GM03348 (cell line): ENCODE results near the gene UBE2QL1.

ENCODE experiments used
- DNase-seq: peaks from one replicate; pipeline ENCODE4 v3.0.0; 2012; ENCODE audit warnings: low spot score

Gene UBE2QL1

DNA sequence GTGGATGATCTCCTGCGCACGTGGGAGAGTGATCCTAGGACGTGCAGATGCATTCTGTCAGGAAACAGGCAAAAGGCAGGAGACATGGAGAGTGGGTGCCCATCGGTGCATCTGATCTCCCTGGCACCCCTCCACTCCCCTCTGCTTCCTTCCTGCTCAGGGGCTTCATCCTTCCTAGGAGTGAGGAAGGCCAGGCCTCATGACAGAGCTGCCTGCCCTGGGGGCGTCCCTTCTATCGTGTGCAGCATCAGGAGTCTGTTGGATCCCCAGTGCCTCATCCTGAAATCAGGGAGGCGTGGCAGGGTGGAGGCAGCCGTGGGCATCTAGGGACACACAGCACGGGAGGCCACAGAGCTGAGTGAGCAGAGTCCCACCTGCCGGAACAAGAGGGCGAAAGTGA lies 30.1 kb downstream of the UBE2QL1 start:
- no peak for DNase-seq

DNA sequence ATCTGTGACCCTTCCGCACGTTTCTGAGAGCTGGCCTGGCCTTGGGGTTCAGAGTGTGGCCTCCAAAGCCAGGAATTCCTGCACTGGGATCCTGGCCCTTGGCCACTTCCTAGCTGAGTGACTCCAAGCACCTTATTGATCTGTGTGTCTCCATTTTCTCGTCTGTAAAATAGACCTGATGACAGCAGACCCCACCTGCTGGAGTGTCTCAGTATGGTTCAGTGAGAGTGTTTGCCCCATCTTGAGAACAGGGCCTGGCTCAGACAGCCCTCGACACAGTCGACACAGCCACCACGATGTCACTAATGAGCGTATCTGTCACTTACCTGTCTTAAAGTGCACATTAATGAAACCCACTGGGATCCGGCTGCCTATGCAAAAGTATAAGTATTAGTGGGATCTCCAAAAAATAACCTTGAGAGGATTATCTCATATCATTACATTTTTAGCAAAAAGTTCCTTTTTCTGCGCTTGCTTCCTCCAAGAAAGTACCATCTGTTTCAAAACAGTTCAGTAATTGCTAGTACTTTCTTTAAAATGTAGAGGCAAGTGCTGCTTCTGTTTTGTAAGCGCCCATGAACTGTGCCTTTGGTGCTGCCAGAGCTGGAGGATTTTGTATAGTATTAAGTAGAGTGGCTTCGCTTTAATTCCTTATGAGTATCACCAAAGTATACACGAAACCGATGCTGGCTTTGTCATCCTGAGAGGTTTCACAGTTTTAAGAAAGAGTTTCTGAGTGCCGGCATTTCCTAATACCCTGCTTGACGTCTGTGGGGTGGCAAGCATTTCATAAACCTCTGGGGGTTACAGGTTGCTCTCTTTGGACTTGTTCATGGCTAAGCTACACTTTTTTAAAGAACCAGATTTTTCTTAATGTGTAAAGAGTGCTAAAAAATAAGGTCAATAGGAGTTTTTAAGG lies 31.7 kb downstream of the UBE2QL1 start:
- no peak for DNase-seq

DNA sequence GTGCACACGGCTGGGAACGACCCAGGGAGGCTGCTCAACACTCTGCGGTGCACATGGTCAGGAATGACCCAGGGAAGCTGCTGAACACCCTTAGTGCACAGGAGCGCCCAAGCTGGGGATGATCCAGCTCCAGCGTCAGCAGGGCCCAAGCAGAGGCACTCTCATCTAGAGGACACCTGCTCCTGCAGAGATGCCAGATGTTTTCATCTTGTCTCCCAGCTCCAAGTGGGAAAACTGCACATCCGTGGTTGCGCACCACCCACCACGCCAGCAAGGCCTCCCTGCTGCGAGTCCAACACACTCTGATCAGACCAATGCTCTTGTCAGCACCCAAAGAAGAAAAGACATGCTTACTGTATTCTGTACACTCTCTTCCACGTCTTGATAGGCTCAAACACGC lies 34.1 kb downstream of the UBE2QL1 start:
- no peak for DNase-seq

DNA sequence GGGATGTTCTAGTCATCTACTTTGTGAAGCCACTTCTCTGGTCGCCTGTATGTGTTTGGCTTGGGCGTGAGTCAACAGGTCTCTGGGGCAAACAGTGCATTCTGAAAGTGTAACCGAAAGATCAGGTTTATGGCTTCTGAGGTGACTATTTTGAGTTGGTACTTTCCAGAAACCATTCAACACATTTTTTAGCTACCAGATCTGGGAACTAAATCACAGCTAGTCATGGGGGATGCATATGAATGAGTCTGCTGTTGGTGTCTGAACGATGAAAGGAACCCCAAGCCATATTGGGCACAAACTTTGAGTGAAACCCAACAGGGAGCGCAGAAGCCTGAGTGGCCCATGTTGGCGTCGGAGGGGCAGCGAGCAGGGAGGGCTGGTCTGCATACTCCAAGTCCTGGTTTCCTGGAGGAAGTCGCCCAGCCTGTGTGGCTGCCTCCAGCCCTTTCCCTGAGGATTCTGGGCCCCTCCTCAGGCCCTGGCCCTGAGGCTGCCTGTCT lies 35.3 kb downstream of the UBE2QL1 start:
- no peak for DNase-seq

DNA sequence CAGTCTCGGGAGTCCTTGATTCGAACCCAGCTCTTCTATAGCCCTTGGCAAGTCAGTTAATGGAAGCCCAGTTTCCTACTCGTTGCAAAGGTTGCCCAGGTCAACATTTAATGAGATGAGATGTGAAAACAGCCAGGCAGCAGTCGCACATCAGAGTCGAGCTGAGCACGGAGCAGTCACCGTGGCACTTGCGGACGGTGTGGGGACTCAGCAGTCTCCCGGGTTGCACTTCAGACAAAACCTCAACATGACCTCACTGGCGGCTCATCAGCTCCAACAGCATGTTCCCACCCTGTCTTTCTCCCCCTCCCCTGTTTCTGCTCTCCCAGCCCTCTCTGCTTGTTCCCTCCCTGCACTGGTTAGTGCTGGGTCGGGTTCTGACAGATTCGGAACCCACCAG lies 35.8 kb downstream of the UBE2QL1 start:
- no peak for DNase-seq

DNA sequence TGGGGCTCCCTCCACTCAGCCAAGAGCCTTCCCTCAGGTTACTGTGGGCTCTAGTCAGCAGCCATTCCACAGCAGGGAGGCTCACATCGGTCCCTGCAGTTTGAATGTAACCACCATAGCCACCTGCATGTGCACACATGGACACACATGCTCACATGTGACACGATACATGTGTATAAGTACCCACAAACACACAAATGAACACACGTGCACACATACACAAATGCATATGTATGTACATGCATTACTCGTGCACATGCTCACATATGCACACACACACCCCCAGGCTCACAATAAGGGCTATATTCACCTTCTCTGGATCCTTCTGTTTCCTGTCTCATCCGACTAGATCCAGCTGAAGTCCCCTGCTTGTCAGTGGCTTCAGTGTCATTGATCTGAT lies 36.2 kb downstream of the UBE2QL1 start:
- no peak for DNase-seq

DNA sequence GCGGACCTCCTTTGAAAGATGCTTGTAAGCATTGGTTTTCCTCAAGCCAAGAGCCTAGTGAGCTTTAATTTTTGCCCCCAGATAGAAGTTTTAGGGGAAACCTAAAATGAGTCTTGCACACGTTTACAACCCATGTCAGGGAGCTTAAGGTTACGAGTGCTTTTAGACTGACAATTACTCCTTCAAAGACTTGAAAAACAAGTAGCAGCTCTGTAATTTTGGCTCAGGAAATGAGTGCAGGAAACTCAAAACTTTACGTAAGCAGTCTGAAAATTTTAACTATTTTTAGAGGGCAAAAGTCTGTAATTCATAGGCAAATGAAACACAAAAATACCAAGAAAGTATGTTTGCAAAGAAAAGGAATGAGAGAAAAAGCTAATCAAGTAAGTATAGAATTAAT lies 36.8 kb downstream of the UBE2QL1 start:
- DNase-seq: no peak

DNA sequence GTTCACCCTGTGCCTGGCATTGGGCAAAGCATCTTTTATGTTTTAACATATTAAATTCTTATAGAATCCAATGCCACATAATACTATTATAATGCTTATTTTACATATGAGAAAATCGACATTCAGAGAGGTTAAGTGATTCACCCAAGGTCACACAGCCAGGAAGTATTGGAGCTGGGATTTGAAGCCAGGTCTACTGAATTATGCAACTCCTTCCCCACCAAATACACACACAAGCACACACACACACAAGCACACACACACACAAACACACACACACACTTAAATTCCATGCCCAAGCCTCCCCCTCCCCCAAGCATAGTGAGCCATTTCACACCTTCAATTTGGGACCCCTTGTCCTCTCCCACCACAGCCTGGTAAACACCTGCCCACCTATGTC lies 37.4 kb downstream of the UBE2QL1 start:
- no peak for DNase-seq

DNA sequence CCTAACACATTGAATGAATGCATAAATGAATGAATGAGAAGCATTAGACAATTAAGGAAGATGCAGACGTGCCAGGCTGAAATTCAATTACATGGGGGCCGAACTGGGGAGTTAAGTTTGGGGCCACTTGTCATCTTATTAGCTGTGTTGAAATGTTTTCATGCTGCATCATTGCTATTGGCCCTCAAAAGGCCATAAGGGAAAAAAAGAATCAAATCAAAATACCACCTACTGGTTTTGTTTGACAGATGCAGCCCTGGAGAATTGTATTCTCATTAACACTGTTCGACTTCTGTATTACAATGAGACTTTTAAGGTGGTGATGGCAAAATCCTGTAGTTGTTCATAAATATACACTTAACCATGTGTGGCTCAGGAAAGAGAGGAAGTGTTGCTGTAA lies 38.4 kb downstream of the UBE2QL1 start:
- no peak for DNase-seq

DNA sequence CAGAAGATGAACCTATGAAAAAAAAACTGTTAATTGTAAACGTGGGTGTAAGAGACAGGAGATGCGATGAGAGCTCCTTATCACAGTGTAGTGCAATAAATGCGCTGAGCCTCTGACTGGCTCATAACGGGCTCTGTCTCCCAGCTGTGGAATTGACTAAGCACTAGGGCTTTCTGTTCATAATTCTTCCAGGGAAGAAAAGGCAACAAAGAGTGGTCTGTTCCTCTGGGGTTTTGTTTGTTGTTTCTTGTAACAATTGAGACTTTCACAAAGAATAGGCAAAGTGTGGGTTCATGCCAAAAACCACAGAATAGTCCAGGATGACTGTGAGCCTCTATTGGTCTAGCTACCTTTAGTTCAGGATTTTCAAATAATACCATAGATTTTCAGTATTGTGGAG lies 39.4 kb downstream of the UBE2QL1 start:
- DNase-seq: no peak

DNA sequence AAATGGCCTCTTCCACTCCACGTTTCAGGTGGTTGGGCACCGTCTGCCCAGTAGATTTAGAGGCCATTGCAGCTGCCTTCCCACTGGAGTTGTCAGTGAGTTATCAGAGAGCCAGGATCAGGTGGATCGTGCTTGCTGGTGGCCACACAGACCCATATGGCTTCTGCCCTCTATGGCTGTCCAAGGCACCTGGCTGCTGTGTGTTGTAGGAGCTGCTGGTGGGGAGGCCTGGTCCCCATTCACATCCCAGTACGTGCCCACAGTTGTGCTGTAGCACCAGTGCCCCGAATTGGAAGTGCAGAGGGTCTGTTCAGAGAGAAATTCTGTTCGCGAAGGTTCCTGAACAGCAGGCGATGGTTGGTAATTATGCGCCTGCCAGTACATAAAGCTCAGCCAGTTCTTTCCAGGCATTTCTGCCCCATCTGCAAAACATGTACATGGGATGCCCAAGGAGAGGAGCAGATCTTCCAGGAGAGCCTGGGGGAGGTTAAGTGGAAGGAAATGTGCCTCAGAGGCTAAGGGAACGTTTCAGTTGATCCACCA lies 41.1 kb downstream of the UBE2QL1 start:
- DNase-seq: no peak

DNA sequence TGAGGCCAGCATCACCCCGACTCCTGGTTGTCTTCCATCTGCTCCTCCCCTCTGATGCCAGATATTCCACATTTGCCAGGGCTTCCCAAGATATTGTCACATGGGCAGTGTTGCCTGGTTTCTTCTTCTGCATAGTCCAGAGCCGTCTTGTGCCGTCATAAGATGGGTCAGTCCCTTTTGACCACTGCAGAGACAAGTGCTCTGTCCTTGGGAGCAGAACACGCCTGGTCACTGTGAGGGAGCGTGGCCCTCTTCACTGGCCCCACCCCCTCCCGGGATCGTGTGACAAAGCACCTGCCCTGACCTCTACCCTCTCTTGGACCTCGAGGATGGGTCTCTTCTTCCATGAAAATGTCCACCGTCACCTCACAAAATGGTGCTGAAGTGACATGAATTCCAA lies 41.6 kb downstream of the UBE2QL1 start:
- DNase-seq: no peak

DNA sequence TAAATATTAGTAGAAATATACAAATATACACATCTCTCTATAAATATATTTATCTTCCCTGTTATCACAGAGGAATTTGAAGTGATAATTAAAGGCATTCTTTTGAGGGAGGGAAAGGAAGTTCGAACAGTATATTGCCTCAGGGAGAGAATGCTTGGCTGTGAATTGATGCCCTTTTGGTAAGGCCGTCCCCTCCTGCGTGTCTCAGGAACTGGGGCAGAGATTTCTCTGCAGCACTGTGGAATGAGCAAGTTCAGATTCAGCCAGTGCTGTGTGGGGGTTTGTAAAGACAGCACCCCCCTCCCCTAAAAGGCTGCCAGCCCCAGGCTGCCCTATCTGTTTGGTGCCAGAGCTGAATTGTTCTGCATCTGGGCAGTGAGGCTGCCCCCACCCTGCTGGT lies 42.0 kb downstream of the UBE2QL1 start:
- DNase-seq: no peak

DNA sequence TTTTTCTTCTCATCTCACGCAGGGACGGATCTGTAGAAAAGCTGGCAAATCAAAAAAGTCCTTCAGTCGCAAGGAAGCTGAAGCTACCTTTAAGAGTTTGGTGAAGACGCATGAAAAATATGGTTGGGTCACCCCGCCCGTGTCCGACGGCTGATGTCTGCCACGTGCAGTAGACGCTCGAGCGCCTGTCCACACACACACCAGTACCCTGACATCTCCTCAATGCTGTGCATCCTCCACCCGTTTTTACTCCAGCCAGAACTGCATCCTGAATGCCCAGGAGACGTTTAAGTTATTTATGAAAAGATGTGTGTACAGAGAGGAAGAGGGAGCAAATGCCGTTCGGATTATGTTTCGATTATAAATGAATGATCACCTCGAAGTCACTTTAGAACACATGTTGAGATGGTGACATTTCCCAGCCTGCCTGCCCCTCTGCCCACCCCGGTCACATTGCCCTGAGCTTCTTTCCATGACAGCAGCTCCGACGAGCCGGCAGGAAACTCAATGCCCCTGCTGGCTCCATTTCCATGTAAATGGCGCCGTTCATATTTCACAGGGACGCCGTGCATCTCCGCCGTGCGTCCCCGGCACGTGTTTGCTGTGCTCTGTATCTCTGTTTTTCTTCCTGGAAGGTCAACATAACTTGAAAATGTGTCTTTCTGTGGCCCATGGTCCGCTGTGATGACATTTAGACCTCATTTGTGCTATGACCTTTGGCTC lies 42.7 kb downstream of the UBE2QL1 start:
- DNase-seq: no peak

DNA sequence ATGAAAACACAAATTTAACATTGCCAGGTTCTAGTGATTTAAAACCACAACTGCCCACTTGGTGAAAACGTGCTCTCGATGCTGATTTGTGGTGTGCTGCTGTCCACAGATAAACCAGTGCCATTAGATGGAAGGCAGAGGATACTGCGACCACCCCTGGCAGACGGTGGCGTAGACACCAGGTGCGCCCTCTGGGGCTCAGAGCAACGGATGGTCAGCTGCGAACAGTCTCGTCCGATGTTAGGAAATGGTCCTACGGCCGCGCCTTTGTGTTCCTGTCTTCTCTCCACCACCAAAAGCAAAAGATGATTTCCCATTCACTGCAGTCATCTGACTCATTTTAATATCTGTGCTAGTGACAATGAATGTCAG lies 43.2 kb downstream of the UBE2QL1 start:
- DNase-seq: no peak

DNA sequence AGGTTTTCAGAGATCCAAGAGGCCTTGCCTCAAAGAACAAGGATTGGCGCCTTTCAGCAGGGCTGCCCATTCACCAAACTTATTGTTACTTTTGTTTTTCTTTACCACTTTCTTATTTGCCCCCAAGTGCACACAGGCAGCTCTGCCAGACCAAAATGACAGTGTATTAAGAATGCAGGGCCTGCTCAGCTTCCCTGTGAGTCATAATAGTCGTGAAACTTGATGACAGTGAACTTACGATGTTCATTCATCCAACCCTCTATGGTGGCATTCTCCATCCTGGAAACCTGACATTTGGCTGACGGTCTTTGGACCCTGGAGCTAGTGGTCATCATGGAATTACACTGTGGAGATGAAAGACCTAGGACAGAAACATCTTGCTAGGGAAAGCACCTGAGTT lies 44.3 kb downstream of the UBE2QL1 start:
- no peak for DNase-seq

DNA sequence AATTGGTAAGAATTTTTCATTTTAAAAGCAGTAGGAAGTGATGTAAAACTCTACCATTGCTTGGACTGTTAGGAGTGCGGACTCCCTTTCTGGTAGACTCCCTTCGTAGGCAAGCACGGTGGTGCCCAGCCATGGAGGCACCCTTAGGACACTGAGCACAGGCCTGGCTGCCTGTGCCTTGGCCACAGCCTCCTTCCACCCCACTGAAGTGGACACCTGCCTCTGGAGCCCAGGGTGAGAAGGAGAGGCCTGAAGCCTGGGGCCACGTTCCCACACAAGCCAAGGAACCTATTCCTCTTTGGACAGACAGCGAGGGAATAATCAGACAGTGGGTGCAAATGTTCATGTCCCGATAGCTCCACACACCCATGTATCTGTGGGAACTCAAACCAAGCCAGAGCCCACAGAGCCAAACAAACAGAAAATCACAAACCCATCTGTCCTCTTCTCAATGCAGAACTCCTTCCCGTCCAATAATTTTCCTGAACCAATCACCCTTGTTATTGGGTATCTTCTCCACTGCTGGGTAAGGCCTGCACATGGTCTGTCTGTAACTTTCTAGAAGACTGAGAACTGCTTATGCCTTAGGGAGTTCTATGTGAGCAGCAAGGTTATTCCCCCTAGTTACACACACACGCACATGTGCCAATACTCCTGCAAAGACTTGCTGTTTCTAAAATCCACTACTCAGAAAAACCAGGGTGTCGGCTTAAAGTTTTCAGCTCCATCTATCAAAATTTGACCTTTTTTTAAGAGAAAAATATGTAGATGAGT lies 45.2 kb downstream of the UBE2QL1 start:
- no peak for DNase-seq

DNA sequence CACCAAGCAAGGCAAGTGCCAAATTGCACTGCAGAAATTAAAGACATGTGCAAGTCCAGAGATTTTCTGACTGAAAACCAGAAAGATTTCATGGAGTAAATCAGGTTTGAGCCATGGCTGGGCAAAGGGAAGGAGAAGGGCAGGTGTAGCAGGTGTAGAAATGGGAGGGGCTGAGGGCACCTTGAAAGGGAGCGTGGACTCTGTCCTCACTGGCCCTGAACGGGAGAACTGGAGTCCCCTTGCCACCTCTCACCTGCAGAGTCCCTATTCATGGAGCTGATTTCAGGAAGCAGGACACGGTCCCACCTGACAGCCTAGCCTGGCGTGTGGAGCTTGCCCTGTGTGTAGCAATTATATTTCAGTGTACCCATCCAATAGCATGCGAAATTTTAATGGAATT lies 46.3 kb downstream of the UBE2QL1 start:
- DNase-seq: no peak

DNA sequence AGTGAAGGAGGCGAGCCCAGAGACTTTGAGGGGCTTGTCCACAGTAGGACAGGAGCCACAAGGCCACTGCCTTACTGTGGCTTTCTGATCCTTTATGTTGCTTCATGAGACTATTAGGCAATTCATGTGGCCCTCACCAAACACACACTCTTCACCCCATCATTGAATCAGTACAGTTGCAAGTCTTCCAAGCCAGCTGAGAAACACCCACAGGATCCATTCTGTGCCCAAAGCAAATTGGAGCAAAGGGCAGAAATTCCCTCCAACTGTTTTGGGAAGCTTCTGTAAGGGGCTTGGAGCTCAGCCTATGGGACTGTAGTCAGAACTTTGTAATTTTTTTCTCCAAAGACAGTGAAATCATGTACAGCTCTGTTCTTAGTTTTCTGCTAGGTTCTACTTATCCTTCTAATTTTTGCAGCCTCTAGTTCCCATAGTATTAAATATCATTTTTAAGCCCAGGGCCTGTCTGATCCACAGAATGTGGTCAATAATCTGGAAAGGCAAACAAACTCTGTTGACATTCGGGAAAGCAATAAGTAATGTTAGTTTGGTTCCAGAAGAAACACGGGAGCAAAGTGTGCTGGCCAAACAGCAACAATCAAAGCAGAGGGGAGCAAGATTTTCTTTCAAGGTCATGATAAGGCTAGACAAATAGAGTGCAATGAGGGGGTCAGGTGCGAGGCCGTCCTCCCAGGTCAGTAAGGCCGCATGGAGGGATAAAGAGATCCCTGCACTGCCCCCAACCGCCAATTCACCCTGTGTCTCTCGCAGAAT lies 47.0 kb downstream of the UBE2QL1 start:
- no peak for DNase-seq

DNA sequence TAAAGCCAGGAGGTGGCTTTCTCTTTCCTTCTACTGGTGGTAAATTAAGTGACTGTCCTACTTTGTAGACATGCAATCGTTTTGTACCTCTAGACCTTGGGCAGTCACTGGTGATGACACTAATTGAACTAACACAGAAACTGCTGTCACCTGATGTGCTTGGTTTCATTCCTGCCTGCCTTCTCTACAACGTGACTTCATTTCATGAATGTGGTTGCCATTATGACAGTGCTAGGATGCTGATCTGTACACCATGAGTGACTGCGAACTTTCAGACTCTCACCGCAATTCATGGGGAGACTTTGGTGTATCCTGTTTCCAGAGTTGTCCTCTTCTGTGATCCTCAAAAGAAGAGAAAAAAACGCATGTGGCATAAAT lies 47.5 kb downstream of the UBE2QL1 start:
- no peak for DNase-seq

DNA sequence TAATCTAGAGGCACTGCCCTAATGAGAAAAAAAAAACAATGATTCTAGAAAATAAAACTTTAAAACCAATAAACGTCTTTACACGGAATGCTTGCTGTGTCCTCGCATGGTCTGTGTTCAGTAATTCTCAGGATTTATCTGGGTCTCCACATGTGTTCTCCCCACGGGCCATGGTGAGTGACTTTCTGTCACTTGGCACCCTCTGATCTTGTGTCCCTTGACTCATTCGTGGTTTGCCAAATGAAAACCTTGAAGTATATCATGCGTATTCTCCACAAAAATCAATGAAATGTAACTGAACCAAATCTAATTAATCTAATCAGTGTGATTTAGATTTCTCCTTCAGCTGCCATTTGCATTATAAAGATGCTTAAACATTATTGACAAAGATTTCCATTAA lies 48.0 kb downstream of the UBE2QL1 start:
- no peak for DNase-seq

DNA sequence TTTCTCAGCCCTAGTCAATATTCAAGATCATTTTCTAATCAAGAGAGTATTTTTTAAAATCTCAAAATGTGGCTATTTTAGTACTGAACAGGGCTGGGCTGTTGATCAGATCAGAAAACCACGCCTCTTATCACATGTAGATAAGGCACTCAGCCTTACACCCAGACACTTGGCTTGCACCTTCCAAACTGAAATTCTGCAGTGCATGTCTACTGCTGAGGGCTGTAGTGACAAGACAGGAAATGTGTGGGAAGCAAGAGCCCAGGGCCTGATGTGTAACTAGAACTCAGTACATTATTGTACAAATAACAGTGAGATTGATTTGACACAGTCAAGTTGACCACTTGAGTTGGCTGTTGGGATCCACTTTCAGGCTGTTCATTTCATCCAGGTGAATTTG lies 48.6 kb downstream of the UBE2QL1 start:
- no peak for DNase-seq
